ENCODE data around the gene GSN. TPM values are rescaled to one million over a fixed set of nuclear protein-coding genes. Genes with fewer than 3 reads are reported as not detected.

The GSN gene
- total and polyA plus RNA-seq, 2 donors (not counting 1 experiment from before 2014, with no cell fraction given), result 38.4 to 45.4 TPM

- Mint-ChIP-seq H3K4me1 (no peaks in the 10 kb centered on the region), H3K4me3 (no peak overlapping the region), H3K27ac (no peak overlapping the region), H3K27me3 (no peaks in the 10 kb centered on the region), H3K9me3 (ENCODE audit: insufficient read depth) (no peaks in the 10 kb centered on the region)
- Histone ChIP-seq H4K20me1 (ENCODE audit: control insufficient read depth, insufficient read depth, low read length, poor library complexity, severe bottlenecking) (no peaks in the 10 kb centered on the region), H2AFZ (ENCODE audit: insufficient read depth, low read depth, low read length, poor library complexity, severe bottlenecking) (no peak overlapping the region), H3K9ac (ENCODE audit: low read length) (no peak overlapping the region), H3K36me3 (replicated peaks in 1 of 2; ENCODE audit: control extremely low read depth in 1 of 2, control insufficient read depth in 1 of 2, extremely low read depth in 1 of 2, insufficient read depth in 2 of 2, low read length in 1 of 2) (peaks cover 0 to 42% of the 10 kb centered on the region in 2 experiments), H3K27me3 (replicated peaks in 1 of 4; ENCODE audit: control extremely low read depth in 1 of 4, control insufficient read depth in 3 of 4, insufficient read depth in 4 of 4, low read length in 3 of 4) (no peaks in the 10 kb centered on the region), H3K4me3 (ENCODE audit: control extremely low read depth in 1 of 5, extremely low read depth in 1 of 5, insufficient read depth in 1 of 5, low read depth in 2 of 5, low read length in 4 of 5) (no peak overlapping the region), H3K4me1 (ENCODE audit: control insufficient read depth in 2 of 2, insufficient read depth in 2 of 2, low read length in 2 of 2) (no peaks in the 10 kb centered on the region), H3K27ac (ENCODE audit: low read length in 2 of 2) (no peak overlapping the region), H3K79me2 (ENCODE audit: control insufficient read depth, insufficient read depth, low read length) (no peaks in the 10 kb centered on the region), H3K9me3 (ENCODE audit: control extremely low read depth in 1 of 3, control insufficient read depth in 2 of 3, insufficient read depth in 1 of 3, low read length in 2 of 3) (no peaks in the 10 kb centered on the region), H3K4me2 (replicated peaks; ENCODE audit: low read depth, low read length, poor library complexity, severe bottlenecking) (no peak overlapping the region)
- intact Hi-C loops (cut with micrococcal nuclease), result no loop called here
- ChIA-PET CTCF (interaction anchor here (0.9 to 4.3 kb wide), 3 partner anchors 10 to 29 kb away, joined by 3 to 25 read pairs (median 3); no protein-coding TSS in a partner anchor), POLR2A (no interaction called here)
- no peak for ATAC-seq (ENCODE audit: low read depth)
- TF ChIP-seq EZH2 (IDR thresholded peaks at IDR 0.05; ENCODE audit: borderline replicate concordance, insufficient read depth, low read depth, low read length, poor library complexity, severe bottlenecking), result no peak
- no peak for TF ChIP-seq CTCF (IDR thresholded peaks at IDR 0.05)
- WGBS (ENCODE audit: insufficient coverage), result 90% methylated on average over 1 of the region's 2 CpGs
- no peak for DNase-seq
These were observed 40.0 kb downstream of the GSN start for GRCh38 chr9:121307976-121308375.

GRCh38 chr9:121308765-121309164 lies 40.8 kb downstream of the GSN start:
- no peak for TF ChIP-seq EZH2 (IDR thresholded peaks at IDR 0.05; ENCODE audit: borderline replicate concordance, insufficient read depth, low read depth, low read length, poor library complexity, severe bottlenecking)
- TF ChIP-seq CTCF (IDR thresholded peaks at IDR 0.05), result no peak
- POLR2A ChIA-PET, result no interaction called here

More at GRCh38 chr9:121308765-121309164, 40.8 kb downstream of the GSN start:
- H3K4me3 ChIP-seq (ENCODE audit: control extremely low read depth in 1 of 5, extremely low read depth in 1 of 5, insufficient read depth in 1 of 5, low read depth in 2 of 5, low read length in 4 of 5), result no peak overlapping the region
- ATAC-seq (ENCODE audit: low read depth), result no peak
- CTCF ChIA-PET, result interaction anchor here (1.0 to 4.3 kb wide), 3 partner anchors 10 to 30 kb away, joined by 3 to 25 read pairs (median 3); no protein-coding TSS in a partner anchor
- H3K79me2 ChIP-seq (ENCODE audit: control insufficient read depth, insufficient read depth, low read length), result no peaks in the 10 kb centered on the region
- H3K4me1 ChIP-seq (ENCODE audit: control insufficient read depth in 2 of 2, insufficient read depth in 2 of 2, low read length in 2 of 2), result no peaks in the 10 kb centered on the region
- no peaks in the 10 kb centered on the region for H3K9me3 Mint-ChIP-seq (ENCODE audit: insufficient read depth)
- no peaks in the 10 kb centered on the region for H4K20me1 ChIP-seq (ENCODE audit: control insufficient read depth, insufficient read depth, low read length, poor library complexity, severe bottlenecking)
- WGBS (ENCODE audit: insufficient coverage), result 98% methylated on average over 10 of the region's 13 CpGs
- H3K36me3 ChIP-seq (replicated peaks in 1 of 2; ENCODE audit: control extremely low read depth in 1 of 2, control insufficient read depth in 1 of 2, extremely low read depth in 1 of 2, insufficient read depth in 2 of 2, low read length in 1 of 2), result peaks cover 0 to 45% of the 10 kb centered on the region in 2 experiments
- no peak overlapping the region for H2AFZ ChIP-seq (ENCODE audit: insufficient read depth, low read depth, low read length, poor library complexity, severe bottlenecking)
- no peak overlapping the region for H3K9ac ChIP-seq (ENCODE audit: low read length)
- no peak overlapping the region for H3K4me2 ChIP-seq (replicated peaks; ENCODE audit: low read depth, low read length, poor library complexity, severe bottlenecking)
- H3K27ac Mint-ChIP-seq, result no peak overlapping the region
- no peaks in the 10 kb centered on the region for H3K4me1 Mint-ChIP-seq
- no peaks in the 10 kb centered on the region for H3K9me3 ChIP-seq (ENCODE audit: control extremely low read depth in 1 of 3, control insufficient read depth in 2 of 3, insufficient read depth in 1 of 3, low read length in 2 of 3)
- H3K4me3 Mint-ChIP-seq, result no peak overlapping the region
- H3K27me3 ChIP-seq (replicated peaks in 1 of 4; ENCODE audit: control extremely low read depth in 1 of 4, control insufficient read depth in 3 of 4, insufficient read depth in 4 of 4, low read length in 3 of 4), result no peaks in the 10 kb centered on the region
- intact Hi-C loops (cut with micrococcal nuclease), result no loop called here
- no peak for DNase-seq
- H3K27me3 Mint-ChIP-seq, result no peaks in the 10 kb centered on the region
- H3K27ac ChIP-seq (ENCODE audit: low read length in 2 of 2), result no peak overlapping the region
